Activated naive CD8-positive, alpha-beta T cell (primary cell): Measurements from ENCODE around the gene SETD3.
"Not testable (repeated sequence)": the region's sequence is repeated elsewhere in the genome, so short reads cannot be mapped to it uniquely, and the experiment has no call there.

Experiments used
- H3K27ac Mint-ChIP-seq: one replicate; pipeline ENCODE4 v1.8.0; 2021; ENCODE audit warnings: mixed read lengths
- H3K27me3 Mint-ChIP-seq: one replicate; pipeline ENCODE4 v1.8.0; 2021; ENCODE audit warnings: mixed read lengths
- H3K36me3 Mint-ChIP-seq: one replicate; pipeline ENCODE4 v1.8.0; 2021; ENCODE audit warnings: mixed read lengths
- H3K4me1 Mint-ChIP-seq: one replicate; pipeline ENCODE4 v1.8.0; 2021; ENCODE audit warnings: low read depth, mixed read lengths
- H3K4me3 Mint-ChIP-seq: one replicate; pipeline ENCODE4 v1.8.0; 2021; ENCODE audit warnings: mild to moderate bottlenecking, mixed read lengths
- H3K9me3 Mint-ChIP-seq: one replicate; pipeline ENCODE4 v1.8.0; 2021; ENCODE audit warnings: low read depth, mixed read lengths

SETD3 gene

GRCh38 chr14:99354166-99354875 is 126.3 kb downstream of the SETD3 start:
- Mint-ChIP-seq H3K9me3 (no peaks in the 10 kb centered on the region), H3K4me1 (no peaks in the 10 kb centered on the region), H3K4me3 (no peak overlapping the region), H3K27ac (no peak overlapping the region), H3K27me3 (no peaks in the 10 kb centered on the region), H3K36me3 (no peaks in the 10 kb centered on the region)

- Mint-ChIP-seq H3K4me1 (no peaks in the 10 kb centered on the region), H3K36me3 (no peaks in the 10 kb centered on the region), H3K27me3 (no peaks in the 10 kb centered on the region), H3K4me3 (no peak overlapping the region), H3K27ac (no peak overlapping the region), H3K9me3 (no peaks in the 10 kb centered on the region)
Observed at GRCh38 chr14:99352688-99353280, 127.9 kb downstream of the SETD3 start.

GRCh38 chr14:99351166-99352007 is 129.3 kb downstream of the SETD3 start:
- no peaks in the 10 kb centered on the region for H3K36me3 Mint-ChIP-seq
- no peaks in the 10 kb centered on the region for H3K9me3 Mint-ChIP-seq
- H3K4me1 Mint-ChIP-seq: no peaks in the 10 kb centered on the region
- no peak overlapping the region for H3K27ac Mint-ChIP-seq
- no peak overlapping the region for H3K4me3 Mint-ChIP-seq
- H3K27me3 Mint-ChIP-seq: no peaks in the 10 kb centered on the region

GRCh38 chr14:99350751-99351150 is 129.9 kb downstream of the SETD3 start:
- Mint-ChIP-seq H3K27me3 (no peaks in the 10 kb centered on the region), H3K36me3 (no peaks in the 10 kb centered on the region), H3K27ac (no peak overlapping the region), H3K4me3 (no peak overlapping the region), H3K9me3 (no peaks in the 10 kb centered on the region), H3K4me1 (no peaks in the 10 kb centered on the region)

- H3K27ac Mint-ChIP-seq: no peak overlapping the region
- H3K36me3 Mint-ChIP-seq: no peaks in the 10 kb centered on the region
- H3K4me1 Mint-ChIP-seq: no peaks in the 10 kb centered on the region
- H3K27me3 Mint-ChIP-seq: no peaks in the 10 kb centered on the region
- no peak overlapping the region for H3K4me3 Mint-ChIP-seq
- no peaks in the 10 kb centered on the region for H3K9me3 Mint-ChIP-seq
Observed at GRCh38 chr14:99349721-99350495, 130.8 kb downstream of the SETD3 start.

- H3K27ac Mint-ChIP-seq: no peak overlapping the region
- no peaks in the 10 kb centered on the region for H3K27me3 Mint-ChIP-seq
- no peaks in the 10 kb centered on the region for H3K9me3 Mint-ChIP-seq
- H3K36me3 Mint-ChIP-seq: no peaks in the 10 kb centered on the region
- no peaks in the 10 kb centered on the region for H3K4me1 Mint-ChIP-seq
- no peak overlapping the region for H3K4me3 Mint-ChIP-seq
Observed at GRCh38 chr14:99348816-99349614, 131.6 kb downstream of the SETD3 start.

- H3K27ac Mint-ChIP-seq, H3K27me3 Mint-ChIP-seq, H3K4me1 Mint-ChIP-seq, H3K4me3 Mint-ChIP-seq, H3K9me3 Mint-ChIP-seq, H3K36me3 Mint-ChIP-seq: not testable (repeated sequence)
Observed at GRCh38 chr14:99348231-99348630, 132.4 kb downstream of the SETD3 start.
